ENCODE results near the gene ALOX12. TPM values are rescaled to one million over a fixed set of nuclear protein-coding genes. Genes with fewer than 3 reads are reported as not detected.

The ALOX12 gene
- polyA plus RNA-seq, 1 of the 3 experiments (the other 2 are of a cell fraction): not detected

DNA sequence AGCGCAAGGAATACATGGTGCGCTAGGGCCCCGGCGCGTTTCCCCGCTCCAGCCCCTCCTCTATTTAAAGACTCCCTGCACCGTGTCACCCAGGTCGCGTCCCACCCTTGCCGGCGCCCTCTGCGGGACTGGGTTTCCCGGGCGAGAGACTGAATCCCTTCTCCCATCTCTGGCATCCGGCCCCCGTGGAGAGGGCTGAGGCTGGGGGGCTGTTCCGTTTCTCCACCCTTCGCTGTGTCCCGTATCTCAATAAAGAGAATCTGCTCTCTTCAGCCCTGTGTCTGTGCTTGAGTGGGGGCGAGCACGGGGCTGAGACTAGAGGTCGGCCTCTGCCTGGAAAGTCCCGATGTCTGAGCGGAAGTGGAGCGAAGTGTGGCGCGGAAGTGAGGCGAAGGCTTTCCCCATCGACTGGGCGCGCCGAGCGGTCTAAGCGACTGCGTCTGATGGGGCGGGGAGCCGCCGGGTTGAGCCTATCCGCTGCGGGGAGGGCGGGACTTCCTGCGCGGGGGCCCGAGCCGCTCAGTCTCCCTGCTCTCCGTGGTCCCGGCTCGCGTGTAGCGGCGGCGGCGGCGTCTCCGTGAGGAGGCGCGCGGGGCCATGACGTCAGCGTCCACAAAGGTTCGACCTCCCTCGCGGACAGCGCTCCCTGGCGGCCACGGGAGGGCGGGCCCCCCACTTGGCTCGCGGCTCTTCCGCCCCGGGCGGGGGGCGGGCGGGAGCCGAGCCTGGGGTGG lies 18.6 kb downstream of the ALOX12 start:
- H3K27ac ChIP-seq (ENCODE audit: low read depth in 2 of 2, low read length in 1 of 2): peak overlapping the region; percentile 95
- H3K79me2 ChIP-seq (ENCODE audit: insufficient read depth): peaks cover 46% of the 10 kb centered on the region
- CTCF ChIA-PET: interaction anchor here (1.0 kb wide), 1 partner anchor 9 kb away, joined by 5 read pairs; the partner anchor contains the start of gene BCL6B
- H3F3A ChIP-seq (replicated peaks; ENCODE audit: insufficient read depth): peaks cover 12% of the 10 kb centered on the region
- peaks cover 0 to 7% of the 10 kb centered on the region in 2 experiments for H3K36me3 ChIP-seq (replicated peaks in 1 of 2; ENCODE audit: control insufficient read depth in 1 of 2, insufficient read depth in 2 of 2, low read length in 1 of 2)
- H2AFZ ChIP-seq (ENCODE audit: low read depth): no peak overlapping the region
- no peaks in the 10 kb centered on the region for H3K9me3 ChIP-seq
- WGBS (ENCODE audit: low lambda C conversion rate): 2% methylated on average over 25 of the region's 75 CpGs
- no peaks in the 10 kb centered on the region for H4K20me1 ChIP-seq (ENCODE audit: insufficient read depth)
- H3K27me3 ChIP-seq (ENCODE audit: insufficient read depth): no peaks in the 10 kb centered on the region
- H3K4me2 ChIP-seq: peak overlapping the region; percentile 83
- H3K9me2 ChIP-seq: no peaks in the 10 kb centered on the region
- DNase-seq: peak; percentile 94
- POLR2A ChIA-PET: no interaction called here
- H3K4me3 ChIP-seq (ENCODE audit: low read depth in 2 of 2, low read length in 1 of 2): peak overlapping the region; percentile 78 to 85
- H3K9ac ChIP-seq: peak overlapping the region; percentile 97
- peaks cover 12 to 36% of the 10 kb centered on the region in 2 experiments; a peak in 2 of 4 replicates for H3K4me1 ChIP-seq (ENCODE audit: control insufficient read depth in 1 of 2, insufficient read depth in 2 of 2, low read depth in 1 of 2, low read length in 1 of 2)
- TF ChIP-seq NRF1 (IDR thresholded peaks at IDR 0.05; ENCODE audit: low read depth, low read length) (peak; percentile 62), MXI1 (IDR thresholded peaks at IDR 0.05; ENCODE audit: low read depth, low read length) (peak; percentile 81), CHD2 (IDR thresholded peaks at IDR 0.05; ENCODE audit: low read length, partially characterized antibody) (peak; percentile 63), GABPA (IDR thresholded peaks at IDR 0.05; ENCODE audit: low read depth) (peak; percentile 84), NFIC (IDR thresholded peaks at IDR 0.05; ENCODE audit: borderline replicate concordance) (peak; percentile 10; the same call in 1 of the 2 replicates), TCF12 (IDR thresholded peaks at IDR 0.05) (no peak), RAD21 (IDR thresholded peaks at IDR 0.05; ENCODE audit: low read length) (no peak), RXRA (IDR thresholded peaks at IDR 0.05; ENCODE audit: borderline replicate concordance, low read depth) (no peak), MEF2A (IDR thresholded peaks at IDR 0.05; ENCODE audit: borderline replicate concordance, low read depth) (no peak), POLR2AphosphoS5 (IDR thresholded peaks at IDR 0.05; ENCODE audit: low read depth, low read length) (peak; percentile 91), FOXJ3 (CRISPR knock-in tag; IDR thresholded peaks at IDR 0.05) (peak; percentile 72; the same call in 1 of the 2 replicates), EZH2phosphoT487 (IDR thresholded peaks at IDR 0.05; ENCODE audit: borderline replicate concordance, low read depth) (no peak), ELF1 (IDR thresholded peaks at IDR 0.05) (peak; percentile 76), FOXM1 (IDR thresholded peaks at IDR 0.05; ENCODE audit: low read depth) (no peak), SIN3A (IDR thresholded peaks at IDR 0.05; ENCODE audit: borderline replicate concordance, low read depth, low read length) (0 out of 2 replicates have a peak, but pooled peaks have one; percentile 33), TEAD4 (IDR thresholded peaks at IDR 0.05; ENCODE audit: borderline replicate concordance, insufficient read depth) (no peak), TAF1 (IDR thresholded peaks at IDR 0.05; ENCODE audit: borderline replicate concordance, low read depth, low read length) (peak; percentile 55; the same call in 1 of the 2 replicates), RCOR1 (IDR thresholded peaks at IDR 0.05; ENCODE audit: low read length) (no peak)
- TF ChIP-seq, protein P1, sequence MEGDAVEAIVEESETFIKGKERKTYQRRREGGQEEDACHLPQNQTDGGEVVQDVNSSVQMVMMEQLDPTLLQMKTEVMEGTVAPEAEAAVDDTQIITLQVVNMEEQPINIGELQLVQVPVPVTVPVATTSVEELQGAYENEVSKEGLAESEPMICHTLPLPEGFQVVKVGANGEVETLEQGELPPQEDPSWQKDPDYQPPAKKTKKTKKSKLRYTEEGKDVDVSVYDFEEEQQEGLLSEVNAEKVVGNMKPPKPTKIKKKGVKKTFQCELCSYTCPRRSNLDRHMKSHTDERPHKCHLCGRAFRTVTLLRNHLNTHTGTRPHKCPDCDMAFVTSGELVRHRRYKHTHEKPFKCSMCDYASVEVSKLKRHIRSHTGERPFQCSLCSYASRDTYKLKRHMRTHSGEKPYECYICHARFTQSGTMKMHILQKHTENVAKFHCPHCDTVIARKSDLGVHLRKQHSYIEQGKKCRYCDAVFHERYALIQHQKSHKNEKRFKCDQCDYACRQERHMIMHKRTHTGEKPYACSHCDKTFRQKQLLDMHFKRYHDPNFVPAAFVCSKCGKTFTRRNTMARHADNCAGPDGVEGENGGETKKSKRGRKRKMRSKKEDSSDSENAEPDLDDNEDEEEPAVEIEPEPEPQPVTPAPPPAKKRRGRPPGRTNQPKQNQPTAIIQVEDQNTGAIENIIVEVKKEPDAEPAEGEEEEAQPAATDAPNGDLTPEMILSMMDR (IDR thresholded peaks at IDR 0.05): peak; percentile 61
- TF ChIP-seq, protein P2, sequence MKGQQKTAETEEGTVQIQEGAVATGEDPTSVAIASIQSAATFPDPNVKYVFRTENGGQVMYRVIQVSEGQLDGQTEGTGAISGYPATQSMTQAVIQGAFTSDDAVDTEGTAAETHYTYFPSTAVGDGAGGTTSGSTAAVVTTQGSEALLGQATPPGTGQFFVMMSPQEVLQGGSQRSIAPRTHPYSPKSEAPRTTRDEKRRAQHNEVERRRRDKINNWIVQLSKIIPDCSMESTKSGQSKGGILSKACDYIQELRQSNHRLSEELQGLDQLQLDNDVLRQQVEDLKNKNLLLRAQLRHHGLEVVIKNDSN (IDR thresholded peaks at IDR 0.05; ENCODE audit: borderline replicate concordance, low read depth): no peak
- TF ChIP-seq, protein P3, sequence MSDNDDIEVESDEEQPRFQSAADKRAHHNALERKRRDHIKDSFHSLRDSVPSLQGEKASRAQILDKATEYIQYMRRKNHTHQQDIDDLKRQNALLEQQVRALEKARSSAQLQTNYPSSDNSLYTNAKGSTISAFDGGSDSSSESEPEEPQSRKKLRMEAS (IDR thresholded peaks at IDR 0.05; ENCODE audit: low read depth): peak; percentile 68
- TF ChIP-seq, protein P4, sequence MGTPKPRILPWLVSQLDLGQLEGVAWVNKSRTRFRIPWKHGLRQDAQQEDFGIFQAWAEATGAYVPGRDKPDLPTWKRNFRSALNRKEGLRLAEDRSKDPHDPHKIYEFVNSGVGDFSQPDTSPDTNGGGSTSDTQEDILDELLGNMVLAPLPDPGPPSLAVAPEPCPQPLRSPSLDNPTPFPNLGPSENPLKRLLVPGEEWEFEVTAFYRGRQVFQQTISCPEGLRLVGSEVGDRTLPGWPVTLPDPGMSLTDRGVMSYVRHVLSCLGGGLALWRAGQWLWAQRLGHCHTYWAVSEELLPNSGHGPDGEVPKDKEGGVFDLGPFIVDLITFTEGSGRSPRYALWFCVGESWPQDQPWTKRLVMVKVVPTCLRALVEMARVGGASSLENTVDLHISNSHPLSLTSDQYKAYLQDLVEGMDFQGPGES (IDR thresholded peaks at IDR 0.05; ENCODE audit: low read depth, low read length): no peak
- TF ChIP-seq, protein P5, sequence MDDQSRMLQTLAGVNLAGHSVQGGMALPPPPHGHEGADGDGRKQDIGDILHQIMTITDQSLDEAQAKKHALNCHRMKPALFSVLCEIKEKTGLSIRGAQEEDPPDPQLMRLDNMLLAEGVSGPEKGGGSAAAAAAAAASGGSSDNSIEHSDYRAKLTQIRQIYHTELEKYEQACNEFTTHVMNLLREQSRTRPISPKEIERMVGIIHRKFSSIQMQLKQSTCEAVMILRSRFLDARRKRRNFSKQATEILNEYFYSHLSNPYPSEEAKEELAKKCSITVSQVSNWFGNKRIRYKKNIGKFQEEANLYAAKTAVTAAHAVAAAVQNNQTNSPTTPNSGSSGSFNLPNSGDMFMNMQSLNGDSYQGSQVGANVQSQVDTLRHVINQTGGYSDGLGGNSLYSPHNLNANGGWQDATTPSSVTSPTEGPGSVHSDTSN (IDR thresholded peaks at IDR 0.05): peak; percentile 50
- TF ChIP-seq, protein P6, sequence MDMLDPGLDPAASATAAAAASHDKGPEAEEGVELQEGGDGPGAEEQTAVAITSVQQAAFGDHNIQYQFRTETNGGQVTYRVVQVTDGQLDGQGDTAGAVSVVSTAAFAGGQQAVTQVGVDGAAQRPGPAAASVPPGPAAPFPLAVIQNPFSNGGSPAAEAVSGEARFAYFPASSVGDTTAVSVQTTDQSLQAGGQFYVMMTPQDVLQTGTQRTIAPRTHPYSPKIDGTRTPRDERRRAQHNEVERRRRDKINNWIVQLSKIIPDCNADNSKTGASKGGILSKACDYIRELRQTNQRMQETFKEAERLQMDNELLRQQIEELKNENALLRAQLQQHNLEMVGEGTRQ (IDR thresholded peaks at IDR 0.05; ENCODE audit: borderline replicate concordance, low read depth, low read length): no peak
- TF ChIP-seq, protein P7, sequence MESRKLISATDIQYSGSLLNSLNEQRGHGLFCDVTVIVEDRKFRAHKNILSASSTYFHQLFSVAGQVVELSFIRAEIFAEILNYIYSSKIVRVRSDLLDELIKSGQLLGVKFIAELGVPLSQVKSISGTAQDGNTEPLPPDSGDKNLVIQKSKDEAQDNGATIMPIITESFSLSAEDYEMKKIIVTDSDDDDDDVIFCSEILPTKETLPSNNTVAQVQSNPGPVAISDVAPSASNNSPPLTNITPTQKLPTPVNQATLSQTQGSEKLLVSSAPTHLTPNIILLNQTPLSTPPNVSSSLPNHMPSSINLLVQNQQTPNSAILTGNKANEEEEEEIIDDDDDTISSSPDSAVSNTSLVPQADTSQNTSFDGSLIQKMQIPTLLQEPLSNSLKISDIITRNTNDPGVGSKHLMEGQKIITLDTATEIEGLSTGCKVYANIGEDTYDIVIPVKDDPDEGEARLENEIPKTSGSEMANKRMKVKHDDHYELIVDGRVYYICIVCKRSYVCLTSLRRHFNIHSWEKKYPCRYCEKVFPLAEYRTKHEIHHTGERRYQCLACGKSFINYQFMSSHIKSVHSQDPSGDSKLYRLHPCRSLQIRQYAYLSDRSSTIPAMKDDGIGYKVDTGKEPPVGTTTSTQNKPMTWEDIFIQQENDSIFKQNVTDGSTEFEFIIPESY (IDR thresholded peaks at IDR 0.05; ENCODE audit: borderline replicate concordance, low read depth): no peak; the same call in 1 of the 2 replicates
